Aorta (tissue), 4 donors: ENCODE measurements around the gene ESRRB. TPM values are rescaled to one million over a fixed set of nuclear protein-coding genes. Genes with fewer than 3 reads are reported as not detected.

Experiments
- polyA plus RNA-seq, 2 donors: library from polyadenylated mRNA; stranded (reverse); fragments of 200-250 nt; gene quantifications; one replicate each; pipeline ENCODE4 v1.2.3, GENCODE V29; 2013
- total RNA-seq, 2 donors: library from RNA; stranded (reverse); fragmentation: NEBNext Ultra II Directional; extraction: Animal tissue kit (Norgen Biotek cat#: 25700); gene quantifications; one replicate each; pipeline ENCODE4 v1.2.1, GENCODE V29; 2021
- donor health status: healthy with polysubstance abuse.
- donor health status: Bipolar disorder and iron deficiency.
- donor health status: DM: no; HTN: no; CAD: no.
- donor health status: DM: yes; HTN: yes; CAD: no.

The ESRRB gene
- total and polyA plus RNA-seq, 4 donors, result 0.23 to 0.52 (median 0.33) TPM; not detected in 1

Other genes starting within 250 kb of the ESRRB start
- gene GPATCH2L, start 224.2 kb upstream of the ESRRB start, total RNA-seq, result 10 to 100 TPM; 61.7 to 61.8 TPM
- 10 to 100 TPM in 1 of 2 donors, 1 to 10 TPM in 1; 9.5 to 11.2 TPM for gene GPATCH2L, start 224.2 kb upstream of the ESRRB start, polyA plus RNA-seq